Stimulated activated CD4-positive, alpha-beta T cell treated with anti-CD3 and anti-CD28 coated beads, Interleukin-4, amount 100 ng/mL, for 4 hours (primary cell): Measurements from ENCODE around the gene ACTR2.
"Not testable (repeated sequence)": the region's sequence is repeated elsewhere in the genome, so short reads cannot be mapped to it uniquely, and the experiment has no call there.

ENCODE experiments used
- DNase-seq, 2 experiments: peaks; one replicate each; pipeline ENCODE4 v3.0.0-alpha.2; 2020

ACTR2 gene

DNA sequence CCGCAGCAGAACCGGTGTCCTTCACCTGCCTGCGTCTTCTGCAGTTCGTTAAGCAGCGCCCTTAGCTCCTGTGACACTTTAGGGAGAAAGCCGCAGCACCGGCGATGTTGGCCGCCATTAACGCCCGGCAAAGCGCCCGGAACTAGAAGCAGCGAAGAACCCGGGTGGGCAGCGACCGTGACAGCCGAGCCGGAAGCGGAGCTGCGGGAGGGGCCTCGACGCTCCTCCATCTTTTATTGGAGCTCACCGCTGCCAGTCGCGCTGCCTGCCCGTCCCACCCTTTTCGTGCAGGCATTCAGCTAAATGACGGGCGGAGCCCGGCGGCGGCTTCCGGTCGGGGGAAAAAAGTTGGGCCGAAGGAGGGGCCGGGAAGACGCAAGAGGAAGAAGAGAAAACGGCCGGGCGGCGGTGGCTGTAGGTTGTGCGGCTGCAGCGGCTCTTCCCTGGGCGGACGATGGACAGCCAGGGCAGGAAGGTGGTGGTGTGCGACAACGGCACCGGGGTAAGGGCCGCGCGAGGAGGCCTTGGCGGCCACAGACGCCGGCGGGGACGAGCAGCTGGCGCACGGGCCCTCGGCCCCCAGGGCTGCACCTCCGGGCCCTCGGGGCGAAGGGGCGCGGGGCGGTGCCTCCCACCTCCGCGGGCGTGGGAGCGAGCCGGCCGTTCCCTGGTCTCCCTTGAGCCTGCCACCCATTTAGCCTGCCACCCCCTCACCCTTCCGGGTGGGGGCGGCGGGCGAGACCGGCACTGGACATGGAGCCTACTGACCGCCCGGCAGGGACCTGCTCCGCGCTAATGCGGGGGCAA, at the start of gene ACTR2:
Gene ACTR2, plus strand, starts transcription at position 376 of the 807 bp plus-strand sequence. Its CDS starts 79 bp downstream, at position 455.
- DNase-seq: peak; percentile 90 to 93

DNA sequence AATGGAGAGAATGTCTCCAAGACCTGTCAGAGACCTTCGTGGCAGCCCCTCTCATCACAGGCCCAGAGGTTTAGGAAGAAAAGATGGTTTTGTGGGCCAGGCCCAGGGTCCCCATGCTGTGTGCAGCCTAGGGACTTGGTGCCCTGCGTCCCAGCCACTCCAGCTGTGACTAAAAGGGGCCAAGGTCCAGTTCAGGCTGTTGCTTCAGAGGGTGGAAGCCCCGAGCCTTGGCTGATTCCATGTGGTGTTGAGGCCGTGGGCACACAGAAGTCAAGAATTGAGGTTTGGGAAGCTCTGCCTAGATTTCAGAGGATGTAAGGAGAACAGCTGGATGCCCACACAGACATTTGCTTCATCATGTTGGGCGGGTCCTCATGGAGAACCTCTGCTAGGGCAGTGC, 45.1 kb upstream of the ACTR2 start:
- DNase-seq: no peak

DNA sequence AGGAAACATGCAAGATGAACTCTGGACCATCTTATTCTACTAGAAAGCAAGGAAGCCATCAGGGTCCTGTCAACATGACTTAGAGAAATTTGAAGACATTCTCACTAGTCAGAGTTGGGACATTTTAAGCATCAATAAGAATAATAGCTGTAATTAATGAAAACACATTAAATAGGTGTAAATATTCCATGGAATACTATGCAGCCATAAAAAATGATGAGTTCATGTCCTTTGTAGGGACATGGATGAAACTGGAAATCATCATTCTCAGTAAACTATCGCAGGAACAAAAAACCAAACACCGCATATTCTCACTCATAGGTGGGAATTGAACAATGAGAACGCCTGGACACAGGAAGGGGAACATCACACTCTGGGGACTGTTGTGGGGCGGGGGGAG, 44.2 kb upstream of the ACTR2 start:
- DNase-seq: not testable (repeated sequence)

DNA sequence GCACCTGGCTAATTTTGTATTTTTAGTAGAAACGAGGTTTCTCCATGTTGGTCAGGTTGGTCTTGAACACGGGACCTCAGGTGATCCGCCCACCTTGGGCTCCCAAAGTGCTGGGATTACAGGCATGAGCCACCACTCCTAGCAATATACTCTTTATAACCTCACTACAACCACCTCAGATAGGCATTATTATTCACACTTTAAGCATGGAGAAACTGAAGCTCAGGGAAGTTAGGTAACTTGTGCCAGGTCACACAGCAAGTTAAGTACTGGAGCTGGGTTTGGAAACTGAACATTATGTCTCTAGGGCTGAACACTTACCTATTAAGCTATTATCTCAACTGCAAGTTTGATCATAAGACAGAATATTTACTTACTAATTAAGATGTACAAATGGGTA, 42.6 kb upstream of the ACTR2 start:
- no peak for DNase-seq

DNA sequence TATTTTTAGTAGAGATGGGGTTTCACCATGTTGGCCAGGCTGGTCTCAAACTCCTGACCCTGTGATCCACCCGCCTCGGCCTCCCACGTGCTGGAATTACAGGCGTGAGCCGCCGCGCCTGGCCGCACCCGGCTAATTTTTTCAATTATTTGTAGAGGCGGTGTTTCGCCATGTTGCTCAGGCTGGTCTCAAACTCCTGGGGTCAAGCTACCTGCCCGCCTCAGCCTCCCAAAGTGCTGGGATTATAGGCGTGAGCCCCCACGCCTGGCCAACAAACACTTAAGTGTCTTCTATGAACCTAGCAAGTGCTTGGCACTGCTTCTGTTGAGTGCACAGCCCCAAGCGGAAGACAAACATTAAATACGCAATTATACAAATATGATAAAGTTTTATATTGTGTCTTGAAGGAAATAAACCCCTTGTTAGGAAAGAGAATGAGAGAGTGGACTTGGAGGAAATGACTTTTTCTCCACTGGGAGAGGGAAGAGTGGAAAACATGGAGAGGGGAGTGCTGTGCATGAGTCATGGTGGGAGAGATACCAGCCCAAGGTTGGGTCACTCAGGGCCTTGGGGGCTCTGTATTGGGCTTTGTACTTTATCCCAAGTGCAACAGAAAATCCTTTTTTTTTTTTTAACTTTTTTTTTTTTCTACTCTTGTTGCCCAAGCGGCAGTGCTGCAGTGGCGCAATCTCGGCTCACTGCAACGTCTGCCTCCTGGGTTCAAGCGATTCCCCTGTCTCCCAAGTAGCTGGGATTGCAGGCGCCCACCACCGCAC, 41.4 kb upstream of the ACTR2 start:
- no peak for DNase-seq

DNA sequence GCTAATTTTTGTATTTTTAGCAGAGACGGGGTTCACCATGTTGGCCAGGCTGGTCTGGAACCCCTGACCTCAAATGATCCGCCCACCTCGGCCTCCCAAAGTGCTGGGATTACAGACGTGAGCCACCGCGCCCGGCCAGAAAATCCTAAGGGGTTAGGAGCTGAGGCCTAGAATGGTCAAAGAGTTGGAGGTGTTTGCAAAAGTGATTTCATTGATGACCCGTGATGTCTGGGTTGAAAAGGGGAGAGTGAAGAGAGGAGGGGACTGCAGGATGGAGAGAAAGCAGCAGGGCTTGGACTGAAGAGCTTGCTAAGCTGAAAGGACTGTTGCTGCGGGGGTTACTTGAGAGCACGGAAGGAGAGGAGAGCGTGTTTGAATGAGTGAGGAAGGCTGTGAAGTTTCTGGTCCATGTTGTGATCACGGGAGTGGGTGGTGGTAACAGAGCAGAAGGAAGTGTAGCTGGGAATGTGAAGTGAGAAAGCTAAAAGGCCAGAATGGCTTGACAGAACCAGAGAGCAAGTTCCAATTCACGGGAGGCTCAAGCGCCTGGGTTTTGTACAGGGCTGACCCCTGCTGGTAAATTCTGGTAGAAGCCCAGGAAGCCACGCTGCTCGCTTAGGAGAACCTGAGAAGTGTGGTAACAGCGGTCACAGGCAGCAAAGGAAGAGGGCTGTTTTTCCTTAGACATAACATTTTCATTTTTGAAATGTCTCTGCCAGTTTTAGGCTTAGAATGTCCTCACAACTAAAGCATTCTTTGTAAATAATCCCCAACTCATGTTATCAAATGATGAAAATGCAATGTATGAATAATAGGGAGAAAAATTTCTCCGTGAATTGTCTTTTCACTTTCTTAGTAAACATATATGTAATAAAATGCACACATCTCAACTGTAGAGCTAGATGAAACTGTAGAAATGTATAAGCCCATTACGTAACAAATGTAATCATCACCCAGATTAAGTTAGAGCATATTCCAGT, 40.5 kb upstream of the ACTR2 start:
- DNase-seq: peak; percentile 57 to 60

DNA sequence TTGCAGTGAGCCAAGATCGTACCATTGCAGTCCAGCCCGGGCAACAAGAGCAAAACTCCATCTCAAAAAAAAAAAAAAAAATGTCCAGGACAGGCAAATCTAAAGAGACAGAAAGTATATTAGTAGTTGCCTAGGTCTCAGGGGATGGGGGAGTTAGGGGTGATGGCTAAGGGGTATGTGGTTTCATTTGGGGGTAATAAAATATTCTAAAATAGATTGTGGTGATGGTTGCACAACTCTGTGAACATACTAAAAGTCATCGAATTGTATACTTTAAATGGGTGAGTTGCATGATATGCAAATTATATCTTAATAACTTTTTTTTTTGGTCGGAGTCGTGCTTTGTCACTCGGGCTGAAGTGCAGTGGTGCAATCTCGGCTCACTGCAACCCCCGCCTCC, 34.2 kb upstream of the ACTR2 start:
- no peak for DNase-seq

DNA sequence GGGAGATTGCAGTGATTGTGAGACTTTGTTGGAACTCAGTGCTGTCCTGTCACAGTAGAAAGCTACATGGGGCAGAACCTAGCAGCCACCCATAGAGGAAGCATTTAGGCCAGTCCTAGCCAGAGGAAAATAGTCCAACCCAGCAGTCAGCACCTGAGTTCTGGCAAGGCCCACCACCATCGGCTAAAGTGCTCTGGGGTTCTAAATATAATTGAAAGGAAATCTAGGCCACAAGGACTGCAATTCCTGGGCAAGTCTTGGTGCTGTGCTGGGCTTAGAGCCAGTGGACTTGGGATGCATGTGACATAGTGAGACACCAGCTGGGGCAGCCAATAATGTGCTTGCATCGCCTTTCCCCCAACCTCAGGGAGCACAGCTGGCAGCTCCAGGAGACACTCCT, 28.9 kb upstream of the ACTR2 start:
- DNase-seq: no peak

DNA sequence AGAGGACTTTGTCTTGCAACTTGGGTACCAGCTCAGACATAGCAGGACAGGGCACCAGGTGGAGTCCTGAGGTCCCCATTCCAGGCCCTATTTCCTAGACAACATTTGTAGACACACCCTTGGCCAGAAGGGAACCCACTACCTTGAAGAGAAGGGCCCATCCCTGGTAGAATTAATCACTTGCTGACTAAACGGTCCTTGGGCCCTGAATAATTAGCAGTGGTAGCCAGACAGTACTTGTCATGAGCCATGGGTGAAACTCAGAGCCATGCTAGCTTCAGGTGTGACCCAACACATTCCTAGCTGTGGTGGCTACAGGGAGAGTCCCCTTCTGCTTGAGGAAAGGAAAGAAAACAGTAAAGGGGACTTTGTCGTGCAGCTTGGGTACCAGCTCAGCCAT, 28.5 kb upstream of the ACTR2 start:
- DNase-seq: no peak

DNA sequence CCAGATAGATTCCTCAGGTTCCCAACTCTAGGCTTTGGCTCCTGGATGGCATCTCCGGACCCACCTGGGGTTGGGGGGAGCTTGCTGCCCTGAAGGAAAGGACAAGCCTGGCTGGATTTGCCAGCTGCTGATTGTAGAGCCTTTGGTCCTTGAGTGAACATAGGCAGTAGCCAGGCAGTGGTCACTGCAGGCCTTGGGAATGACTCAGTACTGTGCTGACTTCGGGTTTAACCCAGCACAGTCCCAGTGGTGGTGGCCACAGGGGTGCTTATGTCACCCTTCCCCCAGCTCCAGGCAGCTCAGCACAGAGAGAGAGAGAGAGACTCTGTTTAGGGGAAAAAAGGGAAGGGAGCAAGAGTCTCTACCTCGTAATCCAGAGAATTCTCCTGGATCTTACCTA, 27.7 kb upstream of the ACTR2 start:
- no peak for DNase-seq

DNA sequence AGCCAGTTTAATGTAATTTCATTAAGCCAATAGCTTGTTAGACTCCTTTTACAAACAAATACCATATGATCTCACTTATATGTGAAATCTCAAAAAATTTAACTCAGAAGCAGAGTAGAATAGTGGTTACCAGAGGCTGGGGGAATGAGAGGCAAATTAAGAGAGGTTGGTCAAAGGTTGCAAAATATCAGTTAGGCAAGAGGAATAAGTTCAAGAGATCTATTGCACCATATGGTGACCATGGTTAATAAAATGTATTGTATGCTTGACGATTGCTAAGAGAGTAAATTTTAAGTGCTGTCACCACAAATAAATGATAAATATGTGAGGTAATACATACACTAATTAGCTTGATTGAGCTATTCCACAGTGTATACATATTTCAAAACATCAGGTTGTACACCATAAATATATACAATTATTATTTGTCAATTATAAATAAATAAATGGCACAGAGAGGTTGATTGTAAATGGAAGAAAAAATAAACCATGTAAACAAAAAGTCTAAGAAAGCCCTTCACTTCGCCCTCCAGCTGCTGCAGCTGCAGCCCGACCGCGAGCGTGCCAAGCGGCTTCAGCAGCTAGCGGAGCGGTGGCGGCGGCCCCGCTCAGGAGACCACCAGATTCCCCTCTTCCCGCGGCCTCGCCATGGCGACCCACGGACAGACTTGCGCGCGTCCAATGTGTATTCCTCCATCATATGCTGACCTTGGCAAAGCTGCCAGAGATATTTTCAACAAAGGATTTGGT, 23.0 kb upstream of the ACTR2 start:
- DNase-seq: no peak

DNA sequence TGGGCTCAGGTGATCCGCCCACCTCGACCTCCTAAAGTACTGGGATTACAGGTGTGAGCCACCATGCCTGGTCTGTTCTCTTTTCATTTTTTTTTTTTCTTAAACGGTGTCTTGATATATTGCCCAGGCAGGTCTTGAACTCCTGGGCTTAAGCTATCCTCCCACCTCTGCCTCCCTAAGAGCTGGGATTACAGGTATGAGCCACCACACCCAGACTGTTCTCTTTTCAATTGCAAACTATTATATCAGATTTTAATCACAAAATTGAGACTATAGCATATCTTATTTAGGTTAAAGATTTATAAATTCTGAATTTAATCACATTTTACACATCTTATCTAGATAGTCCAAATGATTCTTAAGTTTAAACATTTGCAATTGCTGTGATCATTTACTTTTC, 15.5 kb upstream of the ACTR2 start:
- no peak for DNase-seq

DNA sequence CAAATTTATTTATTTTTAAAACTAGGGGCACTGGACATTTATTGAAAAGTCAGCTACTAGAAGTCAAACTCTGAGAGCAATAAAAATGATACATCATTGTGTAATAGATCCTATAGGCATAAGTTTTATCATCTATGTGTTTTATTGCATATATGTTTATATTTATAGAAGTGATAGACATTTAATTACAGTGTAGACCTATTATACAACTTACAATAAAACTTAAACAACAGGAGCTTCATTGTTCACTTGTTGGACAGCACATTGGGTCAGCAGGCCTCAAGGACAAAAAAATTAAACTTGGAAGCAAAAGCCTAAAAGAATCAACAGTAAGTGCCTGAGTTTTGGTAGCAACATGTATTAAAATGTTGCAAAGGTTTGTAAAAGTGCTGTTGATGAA, 15.0 kb upstream of the ACTR2 start:
- DNase-seq: no peak

DNA sequence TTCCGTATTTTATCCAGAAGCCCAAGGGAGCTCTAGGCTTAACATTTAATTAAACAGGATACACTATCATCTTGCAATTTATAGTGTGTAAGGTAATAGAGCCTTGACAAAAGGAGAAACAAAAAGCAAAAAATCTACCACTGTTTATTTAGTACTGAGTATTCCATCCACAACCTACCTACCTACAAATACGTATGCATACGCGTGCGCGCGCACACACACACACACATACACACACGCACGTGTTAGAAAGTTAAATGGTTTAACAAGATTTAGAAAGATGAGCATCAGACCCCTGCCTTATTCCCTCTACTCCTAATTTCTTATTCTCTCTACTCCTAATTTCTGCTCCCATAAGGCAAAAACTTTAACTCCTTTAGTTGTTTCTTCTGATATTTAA, 14.6 kb upstream of the ACTR2 start:
- no peak for DNase-seq

DNA sequence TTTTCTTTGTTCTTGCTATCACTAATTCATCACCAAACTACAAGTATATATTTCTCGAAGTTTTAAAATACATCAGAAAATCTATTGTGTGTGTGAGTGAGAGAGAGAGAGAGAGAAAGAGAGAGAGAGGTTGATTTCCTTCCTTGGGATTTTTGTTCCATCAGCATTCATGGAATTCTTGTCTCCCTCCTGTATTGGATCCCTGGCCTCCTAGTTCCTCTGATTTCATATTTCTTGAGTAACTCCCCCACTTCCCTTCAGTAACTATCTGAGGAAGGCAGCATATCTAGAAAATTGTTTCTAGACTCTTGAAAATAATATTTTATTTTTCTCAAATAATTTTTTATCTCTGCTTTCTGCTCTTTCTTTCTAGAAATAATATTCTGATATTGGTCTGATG, 13.3 kb upstream of the ACTR2 start:
- DNase-seq: no peak

DNA sequence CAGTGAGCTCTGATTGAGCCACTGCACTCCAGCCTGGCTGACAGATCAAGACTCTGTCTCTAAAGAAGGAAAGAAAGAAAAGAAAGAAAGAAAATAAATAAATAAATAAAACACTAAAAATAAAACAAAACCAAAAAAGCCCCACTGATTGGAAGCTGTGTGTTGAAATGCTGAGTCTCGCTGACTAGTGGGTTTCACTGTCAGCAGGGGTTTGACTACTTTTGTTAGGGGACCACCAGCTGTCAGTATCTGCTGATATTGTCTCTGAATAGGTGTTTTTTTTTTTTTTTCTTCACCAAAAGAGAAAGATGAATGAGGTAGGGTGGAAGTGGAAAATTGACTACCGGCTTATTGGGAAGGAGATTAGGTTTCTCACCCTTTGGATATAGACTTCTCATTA, 12.8 kb upstream of the ACTR2 start:
- no peak for DNase-seq

DNA sequence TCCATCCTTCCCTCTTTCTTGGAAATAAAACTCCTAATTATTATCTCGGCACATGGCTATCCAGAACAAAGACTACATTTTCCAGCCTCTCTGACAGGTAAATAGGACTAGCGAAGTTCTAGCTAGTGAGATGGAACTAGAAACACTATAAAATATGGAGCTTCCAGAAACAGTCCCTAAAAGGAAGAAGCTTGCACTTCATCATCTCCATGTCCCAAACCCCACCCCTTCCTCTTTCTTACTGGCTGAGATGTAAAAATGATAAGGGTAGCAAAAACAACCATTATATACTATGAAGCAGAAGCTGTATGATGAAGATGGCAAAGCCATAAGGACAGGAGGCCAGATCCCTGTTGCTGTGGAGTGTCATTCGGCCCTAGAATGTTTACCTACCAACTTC, 11.7 kb upstream of the ACTR2 start:
- no peak for DNase-seq

DNA sequence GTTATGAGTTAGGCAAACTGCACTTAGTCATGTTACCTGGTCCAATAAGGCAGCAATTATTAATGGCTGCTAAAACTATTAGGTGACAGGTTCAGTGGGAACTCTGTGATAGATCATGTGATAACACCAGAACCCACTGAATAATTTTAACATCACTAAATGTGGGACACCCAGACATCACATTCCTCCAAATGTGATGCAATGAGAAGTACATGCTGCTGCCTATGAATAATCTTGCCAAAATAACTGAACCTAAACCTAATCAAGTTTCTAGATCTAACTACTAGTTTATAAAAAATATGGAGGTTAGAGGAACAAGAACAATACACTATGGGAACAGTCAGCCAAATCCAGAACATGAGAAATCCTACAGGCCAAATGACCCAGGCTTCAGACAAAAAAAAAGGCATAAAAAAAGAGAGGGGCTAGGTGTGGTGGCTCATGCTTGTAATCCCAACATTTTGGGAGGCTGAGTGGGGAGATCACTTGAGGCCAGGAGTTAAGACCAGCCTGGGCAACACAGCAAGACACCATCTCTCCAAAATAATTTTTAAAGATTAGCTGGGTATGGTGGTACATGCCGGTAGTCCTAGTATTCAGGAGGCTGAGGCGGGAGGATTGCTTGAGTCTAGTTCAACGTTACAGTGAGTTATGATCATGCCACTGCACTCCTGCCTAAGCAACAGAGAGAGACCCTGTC, 7.0 kb upstream of the ACTR2 start:
- no peak for DNase-seq

DNA sequence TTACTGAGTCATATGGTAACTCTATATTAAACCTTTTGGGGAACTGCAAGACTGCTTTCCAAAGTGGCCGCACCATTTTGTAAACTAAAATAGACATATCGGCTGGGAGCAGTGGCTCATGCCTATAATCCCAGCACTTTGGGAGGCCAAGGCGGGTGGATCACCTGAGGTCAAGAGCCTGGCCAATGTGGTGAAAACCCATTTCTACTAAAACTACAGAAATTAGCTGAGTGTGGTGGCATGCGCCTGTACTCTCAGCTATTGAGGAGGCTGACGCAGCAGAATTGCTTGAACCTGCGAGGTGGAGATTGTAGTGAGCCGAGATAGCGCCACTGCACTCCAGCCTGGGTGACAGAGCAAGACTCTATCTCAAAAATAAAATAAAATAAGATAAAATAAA, 6.4 kb upstream of the ACTR2 start:
- DNase-seq: not testable (repeated sequence)

DNA sequence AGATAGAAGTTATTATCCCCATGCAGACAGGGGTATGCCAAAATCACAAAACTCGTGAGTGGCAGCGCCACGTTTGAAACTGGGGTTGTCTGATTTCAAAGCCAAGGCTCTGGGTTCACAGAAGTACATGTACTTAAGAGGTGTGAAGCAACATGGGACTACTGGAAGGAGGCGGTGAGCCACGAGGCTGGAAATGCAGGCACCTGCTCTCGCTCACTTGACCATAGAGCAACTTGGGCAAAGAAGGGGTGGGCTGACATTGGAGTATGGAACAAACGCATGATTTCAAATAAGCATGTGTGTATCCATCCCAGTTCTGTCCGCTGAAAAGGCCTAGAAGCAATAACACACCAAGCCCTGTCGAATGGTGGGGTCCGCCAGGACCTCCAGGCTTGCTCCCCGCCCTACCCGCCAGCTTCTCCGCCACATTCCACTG, 593 bp upstream of the ACTR2 start:
- no peak for DNase-seq

DNA sequence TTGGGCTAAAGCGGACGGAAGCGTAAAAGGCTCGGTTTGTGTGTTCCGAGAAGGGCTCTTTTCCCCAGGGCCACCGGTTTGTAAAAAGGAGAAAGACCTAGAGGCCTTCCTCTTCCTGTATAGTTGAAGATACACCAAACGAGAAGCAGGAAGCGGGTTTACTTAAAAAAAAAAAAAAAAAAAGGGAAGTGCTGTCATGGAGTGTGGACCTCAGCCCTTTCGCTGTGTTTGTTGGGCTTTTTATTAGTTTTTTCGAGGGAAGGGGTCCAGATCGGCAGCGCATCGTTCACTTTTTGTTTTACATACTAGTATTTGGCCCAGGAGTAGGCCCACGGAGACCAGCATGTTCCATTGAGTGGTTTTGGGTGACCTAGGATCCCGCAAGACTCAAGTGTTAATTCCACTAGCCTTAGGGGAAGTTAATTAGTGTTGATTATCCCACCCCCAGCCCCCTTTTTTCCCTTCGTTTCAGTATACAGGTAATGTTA, 676 bp downstream of the ACTR2 start:
- DNase-seq: no peak

DNA sequence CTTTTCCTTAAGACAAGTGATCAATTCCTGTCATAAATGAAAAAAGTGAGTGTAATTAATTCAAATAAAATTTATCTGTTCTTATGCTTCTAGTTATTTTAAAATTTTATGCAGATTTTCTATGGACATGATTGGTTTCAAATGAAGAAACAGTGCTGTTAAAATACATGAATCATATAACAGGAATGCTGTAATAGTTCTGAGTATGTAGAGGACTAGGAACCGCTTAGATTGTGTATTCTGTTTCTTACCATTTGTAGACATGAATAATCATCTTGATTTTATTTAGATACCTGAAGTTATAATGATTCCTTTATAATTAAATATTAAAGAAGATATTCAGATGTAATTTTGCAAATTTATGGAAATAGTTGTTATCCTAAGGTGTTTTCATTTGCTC, 3.5 kb downstream of the ACTR2 start:
- no peak for DNase-seq
